Endothelial cell of umbilical vein (primary cell): Measurements from ENCODE around the gene TPO. TPM values are rescaled to one million over a fixed set of nuclear protein-coding genes. Genes with fewer than 3 reads are reported as not detected.

ENCODE experiments used
- BruUV-seq: library from RNA; stranded (reverse); fragments of 400-500 nt; replicated peaks from 2 replicates; lab custom pipeline; 2021; lab: Mats Ljungman, UMichigan
- CTCF ChIA-PET: fragments of 300-600, 350-600 bp; sonication (Branson Sonifier 250); formaldehyde crosslinking; loops from one replicate; lab custom pipeline; 2021; ENCODE audit warnings: antibody characterized with exemption, inconsistent platforms; lab: Charles Lee
- POLR2A ChIA-PET: fragments of 300-600, 350-600 bp; sonication (Branson Sonifier 250); formaldehyde crosslinking; loops from one replicate; lab custom pipeline; 2021; ENCODE audit warnings: antibody characterized with exemption, inconsistent platforms; lab: Charles Lee
- DNase-seq: peaks from one replicate; pipeline ENCODE4 v3.0.0-alpha.2; 2011; ENCODE audit warnings: low read depth, low spot score
- FAIRE-seq: peaks from 2 replicates; lab custom pipeline; 2011; peaks lifted over from hg19 to GRCh38; lab: Jason Lieb, UNC
- H2AFZ ChIP-seq: 2 replicates; pipeline ENCODE4 v1.6.0; 2012; ENCODE audit warnings: low read depth, low read length, control low read depth, inconsistent platforms
- H3K27ac ChIP-seq: 2 replicates; pipeline ENCODE4 v1.5.1; 2011; ENCODE audit warnings: low read depth, mild to moderate bottlenecking, control low read depth, low read length, moderate library complexity; ENCODE audit not compliant: insufficient read depth
- H3K27me3 ChIP-seq, 2 experiments: 2 replicates each; pipeline versions ENCODE4 v1.6.0 to v1.6.1; 2011; ENCODE audit warnings: low read length in 2 of 2, mixed read lengths in 1 of 2; ENCODE audit not compliant: control insufficient read depth in 2 of 2, insufficient read depth in 2 of 2
- H3K36me3 ChIP-seq, 2 experiments: 2 replicates in 1 of 2; 3 replicates in 1 of 2; pipeline ENCODE4 v1.5.1; 2011; ENCODE audit warnings: low read length in 2 of 2, mild to moderate bottlenecking in 1 of 2, moderate library complexity in 1 of 2; ENCODE audit not compliant: control insufficient read depth in 2 of 2, insufficient read depth in 2 of 2; ENCODE audit errors: extremely low read depth in 1 of 2
- H3K4me1 ChIP-seq: 3 replicates; pipeline ENCODE4 v1.5.1; 2011; ENCODE audit warnings: mild to moderate bottlenecking, low read length; ENCODE audit not compliant: control insufficient read depth, insufficient read depth; ENCODE audit errors: extremely low read depth
- H3K4me2 ChIP-seq: 2 replicates; pipeline ENCODE4 v1.6.1; 2011; ENCODE audit warnings: low read length, control low read depth, mixed read lengths; ENCODE audit not compliant: insufficient read depth
- H3K4me3 ChIP-seq, 3 experiments: fragments of 200-600 bp in 1 of 3; sonication (generic), shearing (Covaris generic) in 1 of 3; replicated peaks in 1 of 3; 2 replicates each; pipeline ENCODE4 v1.5.1; 2011 to 2016; ENCODE audit warnings: control low read depth in 3 of 3, low read length in 3 of 3, mild to moderate bottlenecking in 2 of 3, inconsistent platforms in 1 of 3, low read depth in 1 of 3, moderate library complexity in 1 of 3; ENCODE audit not compliant: insufficient read depth in 1 of 3
- H3K79me2 ChIP-seq: 2 replicates; pipeline ENCODE4 v1.6.0; 2012; ENCODE audit warnings: low read length, inconsistent platforms; ENCODE audit not compliant: control insufficient read depth, insufficient read depth
- H3K9ac ChIP-seq: replicated peaks from 2 replicates; pipeline ENCODE3; 2011; ENCODE audit warnings: low read length, control low read depth; ENCODE audit not compliant: insufficient read depth; ENCODE audit errors: extremely low read depth
- H3K9me1 ChIP-seq: replicated peaks from 3 replicates; pipeline ENCODE4 v1.6.0; 2011; ENCODE audit warnings: mild to moderate bottlenecking, low read length; ENCODE audit not compliant: control insufficient read depth, insufficient read depth; ENCODE audit errors: extremely low read depth
- H3K9me3 ChIP-seq: replicated peaks from 2 replicates; pipeline ENCODE4 v1.5.1; 2012; ENCODE audit warnings: low read length, inconsistent platforms; ENCODE audit not compliant: control insufficient read depth, insufficient read depth
- H4K20me1 ChIP-seq: replicated peaks from 2 replicates; pipeline ENCODE3; 2011; ENCODE audit warnings: mild to moderate bottlenecking, low read length; ENCODE audit not compliant: control insufficient read depth, insufficient read depth; ENCODE audit errors: extremely low read depth
- EZH2 ChIP-seq: IDR thresholded peaks from 2 replicates; pipeline ENCODE4 v1.6.1; 2012; ENCODE audit warnings: borderline replicate concordance, low read depth, mild to moderate bottlenecking, moderate library complexity, low read length, inconsistent platforms; ENCODE audit not compliant: severe bottlenecking
- FOS ChIP-seq: IDR thresholded peaks from 2 replicates; pipeline ENCODE4 v1.6.1; 2011; ENCODE audit warnings: mild to moderate bottlenecking, low read length, moderate library complexity, borderline replicate concordance; ENCODE audit not compliant: insufficient read depth
- GATA2 ChIP-seq: IDR thresholded peaks from 2 replicates; pipeline ENCODE4 v1.7.0; 2011; ENCODE audit warnings: low read depth, mild to moderate bottlenecking, moderate library complexity, mixed read lengths, low read length; ENCODE audit not compliant: insufficient read length, insufficient read depth
- JUN ChIP-seq: IDR thresholded peaks from 2 replicates; pipeline ENCODE4 v1.6.1; 2011; ENCODE audit warnings: borderline replicate concordance, low read depth; ENCODE audit not compliant: insufficient read length, insufficient read depth
- MYC ChIP-seq: IDR thresholded peaks from one replicate; pipeline ENCODE4 v1.6.1; 2011; ENCODE audit warnings: mild to moderate bottlenecking, low read depth, low read length
- POLR2A ChIP-seq: IDR thresholded peaks from 2 replicates; pipeline ENCODE4 v1.6.1; 2012; ENCODE audit warnings: low read depth, mild to moderate bottlenecking, control low read depth, low read length
- POLR2AphosphoS5 ChIP-seq: IDR thresholded peaks from 2 replicates; pipeline ENCODE4 v1.6.1; 2012; ENCODE audit warnings: low read depth, mild to moderate bottlenecking, control low read depth, low read length, moderate library complexity; ENCODE audit not compliant: insufficient read depth
- dilution Hi-C: fragments of 300-500 bp; cut with MboI; formaldehyde crosslinking; loops from one replicate; pipeline ENCODE4 v1.15.0; 2019; ENCODE audit warnings: low sequenced_read_pairs; ENCODE audit not compliant: extremely low pct_ligation_motif_present
- intact Hi-C: fragments of 100-400 bp; cut with micrococcal nuclease; formaldehyde crosslinking; loops from one replicate; pipeline ENCODE4 v1.10.0; 2022
- polyA plus RNA-seq, 4 experiments: library from polyadenylated mRNA; depleted of rRNA in 3 of 4; stranded (reverse) in 3 of 4; unstranded in 1 of 4; fragments of >200 nt; gene quantifications; 2 replicates each; pipeline versions ENCODE4 v1.2.1 to v1.2.3, GENCODE V29; 2011 to 2012; ENCODE audit warnings: missing spikeins in 1 of 4
- total RNA-seq: library from RNA; stranded (reverse); gene quantifications from 2 replicates; pipeline ENCODE4 v1.2.3, GENCODE V29; 2021
- TF ChIP-seq, protein P1 (sequence below), 2 donors: IDR thresholded peaks; 1 replicate in 1 of 2; 2 replicates in 1 of 2; pipeline ENCODE4 v1.5.1; 2011; ENCODE audit warnings: low read length in 2 of 2, mild to moderate bottlenecking in 2 of 2, moderate library complexity in 2 of 2, control low read depth in 1 of 2, inconsistent platforms in 1 of 2, low read depth in 1 of 2; ENCODE audit not compliant: insufficient read depth in 1 of 2; ENCODE audit errors: extremely low read depth in 1 of 2
- TF ChIP-seq, protein P2 (sequence below): IDR thresholded peaks from 2 replicates; pipeline ENCODE4 v1.6.1; 2011; ENCODE audit not compliant: insufficient read depth, insufficient read length

Gene TPO
- total and polyA plus RNA-seq, 2 donors (not counting 3 experiments of a cell fraction or from before 2014, with no cell fraction given) = not detected

- Histone ChIP-seq H3K36me3 (no peaks in the 10 kb centered on the region), H4K20me1 (no peaks in the 10 kb centered on the region), H2AFZ (no peak overlapping the region), H3K27ac (no peak overlapping the region), H3K9ac (no peak overlapping the region), H3K4me1 (no peaks in the 10 kb centered on the region), H3K27me3 (no peaks in the 10 kb centered on the region), H3K79me2 (no peaks in the 10 kb centered on the region), H3K9me3 (no peaks in the 10 kb centered on the region), H3K9me1 (no peaks in the 10 kb centered on the region), H3K4me2 (no peak overlapping the region), H3K4me3 (no peak overlapping the region)
- FAIRE-seq (no peak), DNase-seq (no peak)
- TF ChIP-seq, protein P1, sequence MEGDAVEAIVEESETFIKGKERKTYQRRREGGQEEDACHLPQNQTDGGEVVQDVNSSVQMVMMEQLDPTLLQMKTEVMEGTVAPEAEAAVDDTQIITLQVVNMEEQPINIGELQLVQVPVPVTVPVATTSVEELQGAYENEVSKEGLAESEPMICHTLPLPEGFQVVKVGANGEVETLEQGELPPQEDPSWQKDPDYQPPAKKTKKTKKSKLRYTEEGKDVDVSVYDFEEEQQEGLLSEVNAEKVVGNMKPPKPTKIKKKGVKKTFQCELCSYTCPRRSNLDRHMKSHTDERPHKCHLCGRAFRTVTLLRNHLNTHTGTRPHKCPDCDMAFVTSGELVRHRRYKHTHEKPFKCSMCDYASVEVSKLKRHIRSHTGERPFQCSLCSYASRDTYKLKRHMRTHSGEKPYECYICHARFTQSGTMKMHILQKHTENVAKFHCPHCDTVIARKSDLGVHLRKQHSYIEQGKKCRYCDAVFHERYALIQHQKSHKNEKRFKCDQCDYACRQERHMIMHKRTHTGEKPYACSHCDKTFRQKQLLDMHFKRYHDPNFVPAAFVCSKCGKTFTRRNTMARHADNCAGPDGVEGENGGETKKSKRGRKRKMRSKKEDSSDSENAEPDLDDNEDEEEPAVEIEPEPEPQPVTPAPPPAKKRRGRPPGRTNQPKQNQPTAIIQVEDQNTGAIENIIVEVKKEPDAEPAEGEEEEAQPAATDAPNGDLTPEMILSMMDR (IDR thresholded peaks at IDR 0.05; ENCODE audit: extremely low read depth in 1 of 2, insufficient read depth in 1 of 2, low read depth in 1 of 2, low read length in 2 of 2) = no peak
- no peak for TF ChIP-seq EZH2
- no peak for TF ChIP-seq POLR2A
- no peak for TF ChIP-seq POLR2AphosphoS5
- TF ChIP-seq MYC = no peak
- no peak for TF ChIP-seq GATA2
- TF ChIP-seq, protein P2, sequence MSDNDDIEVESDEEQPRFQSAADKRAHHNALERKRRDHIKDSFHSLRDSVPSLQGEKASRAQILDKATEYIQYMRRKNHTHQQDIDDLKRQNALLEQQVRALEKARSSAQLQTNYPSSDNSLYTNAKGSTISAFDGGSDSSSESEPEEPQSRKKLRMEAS = no peak
- TF ChIP-seq JUN = no peak
- TF ChIP-seq FOS = no peak
- CTCF ChIA-PET = no interaction called here
- no TSS peak for BruUV-seq
- intact Hi-C loops = no loop called here
- dilution Hi-C loops = no loop called here
- POLR2A ChIA-PET = no interaction called here
Measured at GRCh38 chr2:1494906-1495305, 81.6 kb downstream of the TPO start.
